ENCODE measurements around the gene WSB1. TPM values are rescaled to one million over a fixed set of nuclear protein-coding genes. Genes with fewer than 3 reads are reported as not detected.
A peak's percentile ranks its signal among the peaks of the same experiment; 100 is the strongest.

The WSB1 gene
- total RNA-seq, 1 donor from 2014 or later: 37.5 TPM

- ATAC-seq (no peak), DNase-seq (ENCODE audit: low spot score) (no peak)
Measured at GRCh38 chr17:27333410-27333980, 39.6 kb downstream of the WSB1 start.

- DNase-seq (ENCODE audit: low spot score): no peak
- no peak for ATAC-seq
Measured at GRCh38 chr17:27336184-27336583, 42.3 kb downstream of the WSB1 start.

- DNase-seq (ENCODE audit: low spot score) (no peak), ATAC-seq (no peak)
Measured at GRCh38 chr17:27338536-27338985, 44.6 kb downstream of the WSB1 start.

- ATAC-seq (no peak), DNase-seq (ENCODE audit: low spot score) (no peak)
Measured at GRCh38 chr17:27339198-27339835, 45.4 kb downstream of the WSB1 start.

DNA sequence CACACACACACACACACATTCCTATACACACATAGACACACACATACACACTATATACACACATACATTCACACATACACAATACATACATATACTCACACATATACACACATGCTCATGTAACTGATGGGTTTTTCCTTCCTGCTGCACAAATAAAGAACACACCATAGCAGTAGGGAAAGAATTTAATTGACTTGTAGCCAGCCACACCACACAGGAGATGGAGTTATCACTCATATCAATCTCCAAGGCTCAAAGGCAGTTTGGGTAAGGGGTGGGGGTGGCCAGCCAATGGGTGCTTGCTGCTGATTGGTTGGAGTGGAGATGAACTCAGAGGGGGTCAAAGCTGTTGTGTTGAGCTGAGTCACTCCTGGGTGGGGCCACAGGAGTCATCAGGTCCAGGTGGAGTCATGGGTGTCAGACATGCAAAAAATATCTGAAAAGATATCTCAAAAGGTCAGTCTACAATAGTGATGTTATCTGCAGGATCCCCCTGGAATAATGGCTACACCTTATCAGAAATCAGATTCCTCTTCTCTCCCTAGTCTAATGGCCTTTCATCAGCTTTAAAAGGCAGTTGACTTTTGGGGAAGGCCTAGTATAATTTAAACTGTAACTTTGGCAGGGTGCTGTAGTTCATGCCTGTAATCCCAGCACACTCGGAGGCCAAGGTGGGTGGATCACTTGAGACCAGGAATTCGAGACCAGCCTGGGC is 46.1 kb downstream of the WSB1 start:
- no peak for DNase-seq (ENCODE audit: low spot score)
- no peak for ATAC-seq

DNA sequence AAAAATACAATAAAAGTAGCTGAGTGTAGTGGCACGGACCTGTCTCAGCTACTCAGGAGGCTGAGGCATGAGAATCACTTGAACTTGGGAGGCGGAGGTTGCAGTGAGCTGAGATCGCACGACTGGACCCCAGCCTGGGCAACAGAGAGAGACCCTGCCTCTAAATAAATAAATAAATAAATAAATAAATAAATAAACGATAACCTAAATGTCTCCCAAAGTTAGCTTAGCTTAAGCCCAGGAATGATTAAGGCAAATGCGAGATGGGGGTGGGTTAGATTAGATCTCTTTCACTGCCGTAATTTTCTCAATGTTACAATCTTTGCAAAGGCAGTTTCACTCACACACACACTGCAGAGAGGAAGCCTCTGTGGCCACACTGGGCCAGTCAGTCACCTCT is 46.7 kb downstream of the WSB1 start:
- DNase-seq (ENCODE audit: low spot score) (no peak), ATAC-seq (no peak)

DNA sequence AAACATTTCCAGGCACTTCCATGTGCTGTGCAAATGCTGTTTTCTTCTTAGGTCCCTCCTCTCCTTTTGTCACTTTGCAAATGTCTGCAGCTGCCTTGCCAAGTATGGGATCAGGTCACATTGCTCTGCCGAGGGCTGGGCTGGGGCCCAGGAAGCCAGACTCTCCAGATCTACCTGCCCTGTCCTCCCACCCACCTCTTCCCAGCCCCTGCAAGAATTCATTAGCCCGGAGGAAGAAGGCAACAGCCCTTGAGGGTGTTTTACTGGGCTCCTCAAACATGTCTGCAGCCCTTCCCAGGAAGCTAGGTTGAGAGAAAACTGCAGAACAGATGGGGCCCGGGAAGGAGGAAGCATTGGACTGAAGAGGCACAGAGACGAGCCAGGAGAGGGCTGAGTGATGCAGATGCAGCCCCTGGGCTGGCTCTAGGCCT is 47.1 kb downstream of the WSB1 start:
- no peak for ATAC-seq
- DNase-seq (ENCODE audit: low spot score): no peak

- no peak for ATAC-seq
- no peak for DNase-seq (ENCODE audit: low spot score)
Measured at GRCh38 chr17:27342059-27342458, 48.1 kb downstream of the WSB1 start.

GRCh38 chr17:27343294-27343693 is 49.4 kb downstream of the WSB1 start:
- ATAC-seq (no peak), DNase-seq (ENCODE audit: low spot score) (no peak)

GRCh38 chr17:27343977-27344607 is 50.2 kb downstream of the WSB1 start:
- DNase-seq (ENCODE audit: low spot score): no peak
- no peak for ATAC-seq

DNA sequence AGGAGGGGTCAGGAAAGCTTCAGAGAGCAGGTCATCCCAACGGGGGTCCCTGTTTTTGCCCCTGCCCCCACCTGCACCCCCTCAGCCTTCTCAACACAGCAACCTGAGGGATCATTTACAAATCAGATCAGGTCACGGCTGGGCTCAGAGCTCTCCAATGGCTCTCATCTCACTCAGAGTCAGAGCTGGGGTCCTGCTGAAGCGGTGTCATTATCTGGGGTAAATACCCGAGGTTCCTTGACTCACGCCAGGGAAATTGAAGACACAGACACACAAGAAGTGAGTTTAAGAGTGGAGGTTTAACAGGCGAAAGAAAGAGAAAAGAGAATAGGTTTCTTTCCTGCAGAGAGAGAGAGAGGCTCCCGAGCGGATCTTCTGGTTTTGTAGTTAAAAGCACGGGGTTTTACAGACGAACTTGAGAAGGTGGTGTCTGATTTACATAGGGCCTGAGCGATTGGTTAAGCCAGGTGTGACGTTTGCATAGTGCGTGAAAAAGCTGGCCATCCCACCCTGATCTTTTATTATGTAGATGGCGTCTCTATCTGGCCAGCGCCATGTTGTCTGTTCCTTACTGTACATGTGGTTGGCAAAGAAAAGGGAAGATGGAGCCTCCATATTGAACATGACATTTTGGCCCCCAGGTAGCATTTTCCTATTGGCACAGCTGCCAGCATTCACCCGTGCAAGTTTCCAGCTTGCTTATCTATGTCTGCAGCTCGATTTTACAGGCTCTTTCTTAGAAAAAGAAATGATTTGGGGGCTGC is 51.4 kb downstream of the WSB1 start:
- DNase-seq (ENCODE audit: low spot score): no peak
- ATAC-seq: no peak

DNA sequence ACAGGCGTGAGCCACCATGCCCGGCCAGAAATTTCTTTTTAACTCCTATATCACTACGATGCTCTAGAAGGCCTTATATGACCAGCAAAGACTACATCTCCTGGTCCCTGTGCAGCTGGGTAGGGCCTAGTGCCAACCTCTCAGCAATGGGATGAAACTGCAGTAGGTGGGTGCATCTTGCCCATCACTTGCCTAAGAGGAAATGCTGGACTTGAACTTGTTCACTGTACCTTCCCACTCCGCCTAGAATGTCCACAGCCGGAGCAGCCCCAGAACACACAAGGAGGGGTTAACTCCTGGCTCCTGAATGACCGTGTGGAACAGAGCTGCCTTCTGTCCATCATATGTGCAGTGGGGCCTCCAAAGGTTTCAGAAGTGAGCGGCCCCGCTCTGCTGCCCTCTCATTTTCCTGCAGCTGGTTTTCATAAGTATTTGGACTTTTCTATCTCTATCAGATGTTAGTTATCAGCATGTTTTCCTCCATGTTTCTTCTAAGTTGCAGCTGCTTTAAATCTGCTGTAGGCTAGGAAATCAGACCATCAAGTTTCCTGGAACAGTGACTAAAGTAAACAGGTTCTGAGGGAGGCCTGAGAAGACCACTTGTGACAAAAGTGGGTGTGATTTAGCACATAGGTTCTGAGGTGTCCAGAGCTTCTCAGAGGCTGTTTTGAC is 52.5 kb downstream of the WSB1 start:
- no peak for DNase-seq (ENCODE audit: low spot score)
- no peak for ATAC-seq

GRCh38 chr17:27348196-27348595 is 54.3 kb downstream of the WSB1 start:
- ATAC-seq: no peak
- no peak for DNase-seq (ENCODE audit: low spot score)

DNA sequence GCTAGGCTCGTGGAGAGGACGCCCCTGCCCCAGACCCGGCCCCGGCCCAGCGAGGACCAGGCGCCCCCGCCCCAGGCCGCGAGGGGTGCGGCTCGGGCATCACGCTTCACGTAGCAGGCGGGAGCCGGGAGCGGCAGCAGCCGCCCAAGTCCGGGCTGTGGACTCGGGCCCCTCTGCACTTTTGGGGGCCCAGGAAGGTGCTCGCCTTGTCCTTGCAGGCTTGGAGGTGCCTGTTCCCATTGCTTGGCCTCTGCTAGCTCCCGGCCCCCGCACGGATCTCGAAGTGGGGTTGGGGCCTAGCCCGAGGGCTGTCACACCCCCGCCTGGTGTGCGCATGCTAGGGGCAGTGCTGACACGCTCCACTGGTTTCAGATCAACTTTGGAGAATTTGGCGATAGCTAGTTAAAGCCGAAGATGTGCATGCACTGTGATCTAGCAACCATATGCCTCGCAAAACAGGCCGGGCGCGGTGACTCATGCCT is 55.7 kb downstream of the WSB1 start:
- DNase-seq (ENCODE audit: low spot score) (no peak), ATAC-seq (no peak)

DNA sequence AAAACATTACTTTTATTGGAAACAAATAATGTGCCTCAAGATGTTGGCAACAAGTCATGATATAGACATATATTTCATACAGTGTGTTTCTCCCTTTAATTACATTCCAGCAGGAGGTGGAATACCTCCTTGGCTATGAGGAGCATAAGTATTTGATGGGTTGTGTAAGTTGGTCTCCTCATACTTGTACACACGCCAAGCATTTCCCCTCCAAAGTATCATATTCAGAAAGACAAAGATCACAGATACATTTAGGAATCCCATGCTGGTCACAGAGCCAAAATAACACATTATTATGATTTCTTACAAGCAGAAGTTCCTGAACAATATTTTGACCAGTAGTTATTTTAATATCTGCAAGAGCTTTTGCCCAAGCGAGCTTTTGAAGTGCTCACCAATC is 57.8 kb downstream of the WSB1 start:
- no peak for DNase-seq (ENCODE audit: low spot score)
- ATAC-seq: no peak

DNA sequence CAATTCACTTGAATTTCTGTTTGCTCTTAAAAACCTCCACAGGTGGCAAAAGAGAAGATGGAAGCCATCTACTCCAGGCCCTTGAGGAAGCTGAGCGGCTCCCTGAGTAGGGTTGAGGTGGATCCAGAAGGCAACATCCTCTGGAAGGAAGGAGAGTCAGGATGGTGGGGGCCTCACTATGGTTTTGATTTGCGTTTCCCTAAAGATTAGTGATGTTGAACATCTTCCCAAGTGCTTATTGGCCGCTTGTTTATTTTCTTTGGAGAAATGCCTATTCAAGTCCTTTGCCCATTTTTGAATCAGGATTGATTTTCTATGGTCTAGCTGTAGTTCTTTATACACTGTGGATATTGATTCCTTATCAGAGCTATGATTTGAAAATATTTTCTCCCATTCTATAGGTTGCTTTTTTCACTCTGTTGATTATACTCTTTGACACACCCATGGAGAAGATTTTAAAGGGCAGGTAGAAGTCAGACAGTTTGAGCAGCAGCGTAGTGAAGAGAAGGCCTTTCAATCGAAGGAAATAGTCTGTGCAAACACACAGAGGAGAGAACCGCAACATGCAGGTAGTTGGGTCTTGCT is 58.6 kb downstream of the WSB1 start:
- DNase-seq (ENCODE audit: low spot score) (no peak), ATAC-seq (no peak)

DNA sequence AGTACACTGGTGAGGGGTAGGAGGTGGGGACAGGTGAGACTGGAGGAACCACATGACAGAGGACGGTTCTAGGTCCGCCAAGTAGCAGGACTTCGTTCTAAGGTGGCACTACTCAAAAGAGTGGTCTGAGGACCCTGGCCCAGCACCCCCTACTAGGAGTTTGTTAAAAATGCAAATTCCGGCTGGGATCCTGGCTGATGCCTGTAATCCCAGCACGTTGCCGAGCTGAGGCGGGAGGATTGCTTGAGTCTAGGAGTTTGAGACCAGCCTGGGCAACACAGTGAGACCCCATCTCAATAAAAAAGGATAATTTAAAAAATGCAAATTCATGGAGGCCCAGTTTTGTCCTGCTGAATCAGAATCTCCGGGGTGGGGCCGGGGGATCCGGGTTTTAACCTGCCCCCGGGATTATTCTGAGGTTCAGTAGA is 59.1 kb downstream of the WSB1 start:
- ATAC-seq (no peak), DNase-seq (ENCODE audit: low spot score) (no peak)

- DNase-seq (ENCODE audit: low spot score): peak; percentile 87
Measured at GRCh38 chr17:27353461-27354050, 59.6 kb downstream of the WSB1 start.

GRCh38 chr17:27354051-27354490 is 60.2 kb downstream of the WSB1 start:
- ATAC-seq (peak; percentile 6), DNase-seq (ENCODE audit: low spot score) (no peak)

More at GRCh38 chr17:27353461-27354050, 59.6 kb downstream of the WSB1 start:
- ATAC-seq: peak; percentile 94

Measured in left lobe of liver (tissue), 2 donors.